HG03575 (cell line): ENCODE results near the gene MAP4.
"Not testable (repeated sequence)": the region's sequence is repeated elsewhere in the genome, so short reads cannot be mapped to it uniquely, and the experiment has no call there.

Experiments
- ATAC-seq: cut with Tn5 transposase; IDR thresholded peaks from one replicate; pipeline ENCODE4 v1.9.1; 2021; ENCODE audit not compliant: unreplicated experiment, insufficient number of reproducible peaks, low FRiP score; ENCODE audit errors: extremely low read depth

The MAP4 gene

GRCh38 chr3:47907784-47908183 lies 108.4 kb downstream of the MAP4 start:
- ATAC-seq: no peak

GRCh38 chr3:47902746-47903145 lies 113.5 kb downstream of the MAP4 start:
- ATAC-seq: no peak

- no peak for ATAC-seq
Observed at GRCh38 chr3:47901280-47901833, 114.9 kb downstream of the MAP4 start.

GRCh38 chr3:47899495-47900108 lies 116.6 kb downstream of the MAP4 start:
- ATAC-seq: no peak

GRCh38 chr3:47897954-47898353 lies 118.3 kb downstream of the MAP4 start:
- no peak for ATAC-seq

GRCh38 chr3:47896736-47897135 lies 119.5 kb downstream of the MAP4 start:
- no peak for ATAC-seq

GRCh38 chr3:47895241-47895640 lies 121.0 kb downstream of the MAP4 start:
- no peak for ATAC-seq

GRCh38 chr3:47892286-47893040 lies 123.8 kb downstream of the MAP4 start:
- ATAC-seq: no peak

GRCh38 chr3:47891613-47892005 lies 124.6 kb downstream of the MAP4 start:
- ATAC-seq: no peak

- ATAC-seq: no peak
Observed at GRCh38 chr3:47890828-47891612, 125.2 kb downstream of the MAP4 start.

GRCh38 chr3:47890126-47890827 lies 125.9 kb downstream of the MAP4 start:
- ATAC-seq: no peak

- ATAC-seq: no peak
Observed at GRCh38 chr3:47888986-47889757, 127.0 kb downstream of the MAP4 start.

GRCh38 chr3:47887991-47888390 lies 128.2 kb downstream of the MAP4 start:
- not testable (repeated sequence) for ATAC-seq

- no peak for ATAC-seq
Observed at GRCh38 chr3:47885168-47885567, 131.0 kb downstream of the MAP4 start.

GRCh38 chr3:47884603-47885002 lies 131.6 kb downstream of the MAP4 start:
- no peak for ATAC-seq

GRCh38 chr3:47882338-47882737 lies 133.9 kb downstream of the MAP4 start:
- ATAC-seq: no peak

GRCh38 chr3:47877719-47878118 lies 138.5 kb downstream of the MAP4 start:
- no peak for ATAC-seq

- ATAC-seq: no peak
Observed at GRCh38 chr3:47877290-47877689, 138.9 kb downstream of the MAP4 start.
